22Rv1 (cell line): Measurements from ENCODE around the gene TNS3.

Experiments used
- CTCF ChIP-seq: fragments of 450-650 bp; IDR thresholded peaks from 2 replicates; pipeline ENCODE4 v1.5.1; 2017; ENCODE audit warnings: mild to moderate bottlenecking
- ZFX ChIP-seq: fragments of 450-650 bp; IDR thresholded peaks from 2 replicates; pipeline ENCODE4 v1.6.1; 2017; ENCODE audit warnings: antibody characterized with exemption, borderline replicate concordance

GRCh38 chr7:47423196-47423595, 158.7 kb downstream of the TNS3 start:
- TF ChIP-seq CTCF (no peak), ZFX (no peak)
